HK-2 (cell line): ENCODE data around the gene CYP26B1.

Experiments
- DNase-seq: peaks from one replicate; pipeline ENCODE4 v3.0.0-alpha.2; 2018; ENCODE audit not compliant: unreplicated experiment

The CYP26B1 gene

GRCh38 chr2:72141032-72141645 lies 6.5 kb downstream of the CYP26B1 start:
- no peak for DNase-seq

DNA sequence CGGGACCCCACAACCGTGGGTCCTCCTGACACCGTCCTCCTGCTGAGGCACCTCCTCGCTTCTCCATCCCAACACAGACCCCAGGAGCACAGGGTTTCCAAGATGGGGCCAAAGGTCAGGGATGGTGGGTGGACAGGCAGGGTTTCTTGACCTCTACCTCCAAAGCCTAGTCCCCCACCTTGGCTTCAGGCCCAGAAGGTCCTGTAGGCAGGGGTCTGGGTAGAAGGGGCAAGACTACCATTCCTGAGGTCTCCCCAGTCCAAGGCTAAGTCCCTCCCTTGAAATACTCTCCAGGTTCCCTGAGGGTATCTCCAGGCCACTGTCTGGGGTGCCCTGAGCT lies 7.1 kb downstream of the CYP26B1 start:
- DNase-seq, result no peak

GRCh38 chr2:72139874-72140620 lies 7.6 kb downstream of the CYP26B1 start:
- no peak for DNase-seq

GRCh38 chr2:72139471-72139873 lies 8.2 kb downstream of the CYP26B1 start:
- DNase-seq, result no peak

DNA sequence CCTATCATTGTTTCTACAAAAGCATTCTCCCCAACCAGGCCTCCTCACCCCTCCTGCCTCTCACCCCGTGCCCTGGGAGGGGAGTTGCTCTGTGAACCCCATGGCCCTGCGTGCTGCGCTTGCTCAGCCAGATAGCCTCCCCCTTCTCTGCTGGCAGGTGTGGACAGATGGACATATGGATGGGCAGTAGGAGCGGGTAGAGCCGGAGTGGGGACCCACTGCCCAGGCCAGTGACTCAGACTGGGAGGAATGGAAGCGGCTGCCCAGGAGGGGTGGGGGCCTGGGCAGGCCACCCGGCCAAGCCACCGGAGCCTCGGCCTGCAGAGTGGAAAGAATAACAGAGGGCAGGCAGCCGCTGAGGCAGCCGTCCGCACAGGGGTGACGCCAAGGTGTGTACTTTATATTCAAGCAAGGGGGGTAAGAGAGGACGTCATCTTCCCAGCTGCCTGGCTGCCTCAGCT lies 8.7 kb downstream of the CYP26B1 start:
- DNase-seq, result peak; percentile 39

DNA sequence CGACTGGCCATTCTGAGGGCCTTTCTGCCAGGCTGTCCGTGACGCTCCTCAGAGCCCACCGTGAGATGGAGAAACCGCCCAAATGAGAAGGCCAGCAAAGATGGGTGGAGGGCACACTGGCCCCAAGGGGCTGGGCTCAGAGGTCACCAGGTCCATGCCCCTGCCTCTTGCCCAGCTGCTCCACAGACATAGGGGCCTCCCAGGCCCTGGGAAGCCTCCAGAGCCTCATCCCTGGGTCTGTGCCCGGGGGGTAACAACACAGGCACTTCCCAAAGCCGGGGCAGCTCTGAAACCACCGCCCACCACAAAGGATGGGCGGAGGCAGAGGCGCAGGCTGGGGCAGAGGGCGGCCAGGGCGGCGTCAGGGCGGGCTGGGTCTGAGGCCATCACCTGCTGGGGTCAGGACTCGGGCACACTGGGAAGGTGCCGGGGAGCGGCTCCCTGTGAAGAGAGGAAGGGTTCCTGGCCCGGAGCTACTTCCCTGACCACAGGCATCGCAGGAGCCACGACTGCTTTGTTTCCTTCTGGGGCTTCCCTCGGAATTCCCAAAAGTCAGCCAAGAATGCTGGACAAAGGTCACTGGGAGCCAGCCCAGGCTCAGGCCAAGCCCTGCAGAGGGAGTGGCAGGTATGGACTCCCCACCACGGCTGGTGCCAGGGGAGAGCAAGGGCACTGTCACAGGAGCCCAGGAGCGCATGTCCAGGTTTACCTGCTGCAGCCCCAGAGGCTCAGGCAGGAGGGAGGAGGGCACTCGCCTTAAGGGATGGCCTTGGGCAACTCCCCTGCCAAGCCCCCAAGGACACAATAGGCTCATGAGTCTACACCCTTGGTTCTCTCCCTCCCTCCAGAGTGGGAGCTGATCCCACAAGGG lies 9.4 kb downstream of the CYP26B1 start:
- DNase-seq, result no peak

DNA sequence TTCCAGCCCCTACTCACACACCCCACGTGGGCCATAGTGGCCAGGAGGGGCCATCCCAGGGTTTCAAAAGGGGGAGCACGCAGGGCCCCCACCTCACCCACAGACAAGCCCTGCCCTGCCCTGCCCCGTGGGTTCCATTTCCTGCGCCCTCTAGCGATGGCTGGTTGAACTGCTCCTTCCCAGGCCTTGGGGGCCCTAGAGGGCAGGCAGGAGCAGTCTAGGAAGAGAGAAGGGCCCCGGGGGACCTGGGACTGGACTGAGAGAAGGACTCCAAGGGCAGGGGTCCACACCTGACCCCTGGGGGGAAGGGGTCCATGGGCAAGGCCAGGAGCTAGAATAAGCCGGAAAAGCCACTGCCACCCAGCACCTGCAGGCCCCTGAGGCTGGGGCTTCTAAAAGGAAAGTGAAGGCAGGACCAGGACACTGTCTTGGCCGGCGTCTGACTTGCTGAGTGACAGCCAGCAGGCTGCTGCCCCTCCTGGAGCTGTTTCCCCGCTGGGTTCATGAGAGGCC lies 10.1 kb downstream of the CYP26B1 start:
- peak; percentile 73 for DNase-seq

GRCh38 chr2:72136933-72137497 lies 10.6 kb downstream of the CYP26B1 start:
- no peak for DNase-seq

- DNase-seq, result no peak
These were observed 11.3 kb downstream of the CYP26B1 start for GRCh38 chr2:72136331-72136730.

- DNase-seq, result no peak
These were observed 11.7 kb downstream of the CYP26B1 start for GRCh38 chr2:72135921-72136320.

DNA sequence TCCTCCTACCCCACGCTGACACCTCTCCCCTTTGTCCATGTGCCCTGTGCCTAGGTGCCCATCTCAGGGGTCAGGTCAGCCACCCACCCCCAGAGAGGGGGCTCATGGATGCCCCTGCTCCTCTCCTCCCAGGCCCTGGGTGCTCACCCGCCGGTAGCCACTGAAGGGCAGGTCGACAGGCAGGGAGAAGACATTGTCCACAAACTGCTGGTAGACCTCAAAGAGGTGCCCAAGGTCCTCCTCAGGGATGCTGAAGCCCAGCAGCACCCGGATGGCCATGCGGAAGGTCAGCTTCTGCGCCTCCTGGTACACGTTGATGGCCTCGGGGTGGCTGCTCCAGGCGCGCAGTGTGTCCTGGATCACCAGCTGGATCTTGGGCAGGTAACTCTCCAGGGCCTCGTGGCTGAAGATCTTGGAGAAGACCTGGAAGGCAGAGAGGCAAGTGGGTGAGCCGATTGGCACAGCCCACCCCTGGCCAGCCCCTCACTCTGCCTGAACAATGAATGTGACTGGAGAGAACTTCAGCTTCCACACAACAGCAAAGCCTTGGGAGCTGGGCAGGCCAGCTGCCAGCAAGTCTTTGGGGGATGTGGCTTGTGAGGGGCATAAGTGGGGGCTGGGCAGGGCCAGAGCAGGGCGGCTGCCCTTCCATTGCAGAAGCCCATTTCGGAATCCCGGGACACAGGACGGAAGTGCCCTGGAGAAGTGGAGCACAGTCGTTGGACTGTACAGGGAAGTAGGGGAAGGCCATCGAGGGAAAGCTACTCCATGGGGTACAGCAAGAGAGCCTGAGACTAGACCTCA lies 12.5 kb downstream of the CYP26B1 start:
- no peak for DNase-seq

- no peak for DNase-seq
These were observed 13.2 kb downstream of the CYP26B1 start for GRCh38 chr2:72134408-72134996.

DNA sequence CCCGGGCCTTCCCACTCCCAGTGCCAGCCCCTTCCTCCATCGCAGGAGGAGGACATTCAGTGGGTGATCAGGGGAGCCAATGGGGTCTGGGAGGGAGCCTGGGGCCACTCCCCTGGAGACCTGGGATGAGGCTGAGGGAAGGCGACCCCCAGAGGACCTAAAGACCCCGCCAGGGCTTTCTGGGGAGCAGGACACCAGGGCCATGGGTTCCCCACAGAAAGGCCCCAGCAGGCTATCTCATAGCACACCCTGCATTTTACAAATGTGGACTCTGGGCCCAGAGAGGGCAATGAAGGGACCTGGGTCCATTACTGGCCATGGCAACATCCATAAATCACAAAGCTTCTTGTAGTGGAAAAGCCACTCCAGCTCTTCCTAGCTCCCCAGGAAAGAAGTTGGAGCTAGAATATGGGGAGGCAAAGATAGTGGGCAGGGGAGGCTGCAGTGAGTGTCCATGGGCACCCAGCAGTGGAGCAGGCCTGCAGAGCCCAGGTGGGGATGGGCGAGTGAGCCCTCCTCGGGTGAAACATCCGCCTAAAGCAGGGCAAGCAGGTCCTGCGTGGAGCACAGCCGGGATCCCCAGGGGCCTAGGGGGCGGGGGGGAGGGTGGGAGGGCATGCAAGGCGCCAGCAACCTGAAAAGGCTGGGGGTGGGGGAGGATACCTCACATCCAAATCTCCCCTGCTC lies 13.8 kb downstream of the CYP26B1 start:
- no peak for DNase-seq

DNA sequence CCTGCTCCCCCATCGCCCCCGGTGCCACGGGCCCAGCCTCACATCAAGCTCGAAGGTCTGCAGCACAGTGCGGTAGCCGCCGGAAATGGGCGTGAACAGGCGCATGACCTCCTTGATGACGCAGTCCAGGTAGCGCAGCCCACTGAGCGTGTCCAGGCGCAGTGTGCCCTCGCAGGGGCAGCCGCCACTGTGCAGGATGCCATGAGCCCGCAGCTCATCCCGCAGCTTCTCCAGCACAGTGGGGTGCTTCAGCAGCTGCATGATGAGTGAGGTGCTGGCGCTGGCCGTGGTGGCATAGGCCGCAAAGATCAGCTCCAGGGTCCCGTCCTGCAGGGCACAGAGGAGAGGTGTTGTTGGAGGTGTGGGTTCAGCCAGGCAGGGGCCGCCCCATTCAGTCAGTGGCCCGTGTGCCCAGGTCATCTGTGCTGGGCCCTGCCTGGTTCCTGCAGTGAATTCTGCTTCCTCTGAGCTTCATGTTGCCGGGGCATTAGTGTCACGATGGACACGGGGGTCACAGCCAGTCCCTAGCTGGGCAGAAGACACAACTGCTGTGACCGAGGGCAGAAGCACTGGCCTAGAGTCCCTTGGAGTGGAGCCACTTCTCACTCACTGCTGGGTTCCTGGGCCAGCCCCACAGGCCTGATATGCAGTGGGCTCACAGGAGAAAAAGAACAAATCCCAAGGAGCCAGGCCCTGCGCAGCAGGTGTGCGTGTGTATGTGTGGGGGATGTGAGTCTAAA lies 14.5 kb downstream of the CYP26B1 start:
- no peak for DNase-seq

DNA sequence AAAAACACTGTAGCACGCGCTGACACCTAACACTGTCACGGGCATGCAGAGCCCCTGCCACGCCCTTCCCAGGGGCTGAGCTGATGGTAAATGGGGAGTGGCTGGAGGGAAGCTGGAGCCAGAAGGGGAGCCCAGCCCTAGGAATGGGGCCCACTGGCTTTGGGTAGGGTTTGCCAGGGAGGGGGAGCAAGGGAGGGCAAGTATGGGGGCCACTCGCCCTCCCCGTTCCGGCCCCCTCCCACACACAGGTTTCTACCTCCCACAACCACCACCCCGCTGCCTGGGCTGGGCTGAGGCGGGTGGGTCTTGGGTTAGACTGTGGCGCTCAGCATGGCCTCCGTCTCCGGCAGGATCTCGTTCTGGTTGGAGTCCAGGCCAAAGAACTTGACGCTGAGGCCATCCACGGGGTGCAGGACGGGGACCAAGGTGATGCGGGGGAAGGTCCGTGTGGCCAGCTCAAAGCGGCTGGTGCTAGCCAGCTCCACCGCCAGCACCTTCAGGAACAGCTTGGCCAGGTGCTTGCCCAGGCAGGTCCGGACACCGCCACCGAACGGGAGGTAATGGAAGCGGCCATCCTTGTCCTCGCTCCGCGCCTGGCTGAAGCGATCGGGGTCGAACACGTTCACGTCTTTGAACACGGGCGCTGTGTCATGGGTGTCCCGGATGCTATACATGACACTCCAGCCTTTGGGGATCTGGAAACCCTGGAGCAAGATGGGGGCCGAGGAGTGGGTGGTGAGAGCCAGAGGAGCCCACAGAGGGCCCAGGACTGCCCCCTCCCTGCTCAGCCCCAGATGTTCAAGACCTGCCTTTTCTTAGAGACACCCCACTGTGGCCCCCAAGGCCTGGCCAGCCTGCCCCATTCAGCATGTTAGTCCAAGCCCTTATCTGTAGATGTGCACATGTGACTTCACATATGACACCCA lies 15.5 kb downstream of the CYP26B1 start:
- DNase-seq, result no peak

DNA sequence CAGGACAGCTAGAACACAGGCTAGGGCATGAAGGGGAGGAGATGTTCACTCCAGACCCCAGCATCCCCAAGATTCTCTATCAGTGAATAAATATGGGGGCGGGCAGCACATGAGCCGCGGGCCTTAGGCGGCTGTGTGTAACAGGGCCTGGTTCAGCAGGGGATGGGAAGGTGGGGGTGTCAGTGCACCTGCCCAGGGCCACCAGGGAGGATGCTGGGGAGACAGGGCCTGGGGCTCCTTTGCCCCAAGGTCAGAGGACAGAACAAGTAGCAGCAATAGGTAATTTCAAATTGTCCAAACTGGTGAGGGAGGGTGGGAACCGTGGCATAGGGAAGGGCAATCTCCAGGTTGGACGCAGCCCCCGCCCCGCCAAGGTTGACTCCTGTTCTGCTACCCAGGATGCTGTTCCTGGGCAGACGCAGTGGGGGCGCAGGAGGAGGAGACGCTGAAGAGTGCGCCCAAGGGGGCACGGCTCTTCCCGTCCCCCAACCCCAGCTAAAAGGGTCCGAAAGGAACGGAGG lies 16.2 kb downstream of the CYP26B1 start:
- DNase-seq, result no peak

GRCh38 chr2:72130659-72131360 lies 16.9 kb downstream of the CYP26B1 start:
- no peak for DNase-seq
